Osteoblast (primary cell): ENCODE measurements around the gene PPM1A. TPM values are rescaled to one million over a fixed set of nuclear protein-coding genes. Genes with fewer than 3 reads are reported as not detected.

Experiments used
- DNase-seq: peaks from one replicate; pipeline ENCODE4 v3.0.0; 2011; ENCODE audit warnings: low spot score, mixed read lengths; ENCODE audit not compliant: insufficient read length; ENCODE audit errors: missing footprints
- H2AFZ ChIP-seq: 2 replicates; pipeline ENCODE4 v1.6.0; 2011; ENCODE audit warnings: mild to moderate bottlenecking, low read length
- H3K27ac ChIP-seq: 2 replicates; pipeline ENCODE4 v1.5.1; 2011; ENCODE audit warnings: mild to moderate bottlenecking, low read depth, low read length, moderate library complexity
- H3K27me3 ChIP-seq: 2 replicates; pipeline ENCODE4 v1.6.0; 2012; ENCODE audit warnings: mild to moderate bottlenecking, control low read depth, inconsistent platforms, low read length, moderate library complexity; ENCODE audit not compliant: insufficient read depth
- H3K36me3 ChIP-seq: 2 replicates; pipeline ENCODE4 v1.5.1; 2011; ENCODE audit warnings: mild to moderate bottlenecking, low read length, control low read depth, moderate library complexity; ENCODE audit not compliant: insufficient read depth
- H3K4me1 ChIP-seq: 2 replicates; pipeline ENCODE4 v1.5.1; 2011; ENCODE audit warnings: mild to moderate bottlenecking, low read length, control low read depth, moderate library complexity; ENCODE audit not compliant: insufficient read depth
- H3K4me2 ChIP-seq: 2 replicates; pipeline ENCODE4 v1.6.0; 2011; ENCODE audit warnings: mild to moderate bottlenecking, low read length; ENCODE audit not compliant: insufficient read depth
- H3K4me3 ChIP-seq: fragments of 200-600 bp; sonication (generic); 3 replicates; pipeline ENCODE4 v1.5.1; 2012; ENCODE audit warnings: mild to moderate bottlenecking, low read length, inconsistent platforms; ENCODE audit not compliant: insufficient read depth
- H3K79me2 ChIP-seq: 2 replicates; pipeline ENCODE4 v1.6.0; 2012; ENCODE audit warnings: mild to moderate bottlenecking, low read length, control low read depth, inconsistent platforms; ENCODE audit not compliant: insufficient read depth
- H3K9me3 ChIP-seq: 2 replicates; pipeline ENCODE4 v1.5.1; 2011; ENCODE audit warnings: low read depth, low read length, control low read depth
- H4K20me1 ChIP-seq: 2 replicates; pipeline ENCODE4 v1.6.0; 2012; ENCODE audit warnings: mild to moderate bottlenecking, low read length, control low read depth; ENCODE audit not compliant: insufficient read depth
- total RNA-seq: library from RNA; depleted of rRNA; stranded (reverse); fragments of >200 nt; gene quantifications from 2 replicates; pipeline ENCODE4 v1.2.3, GENCODE V29; 2012
- TF ChIP-seq, protein P1 (sequence below): IDR thresholded peaks from 2 replicates; pipeline ENCODE4 v1.5.1; 2011; ENCODE audit warnings: mild to moderate bottlenecking, low read depth, low read length, moderate library complexity; ENCODE audit errors: extremely low read depth

Gene PPM1A
- 36.6 and 36.8 TPM in 2 replicates for total RNA-seq

DNA sequence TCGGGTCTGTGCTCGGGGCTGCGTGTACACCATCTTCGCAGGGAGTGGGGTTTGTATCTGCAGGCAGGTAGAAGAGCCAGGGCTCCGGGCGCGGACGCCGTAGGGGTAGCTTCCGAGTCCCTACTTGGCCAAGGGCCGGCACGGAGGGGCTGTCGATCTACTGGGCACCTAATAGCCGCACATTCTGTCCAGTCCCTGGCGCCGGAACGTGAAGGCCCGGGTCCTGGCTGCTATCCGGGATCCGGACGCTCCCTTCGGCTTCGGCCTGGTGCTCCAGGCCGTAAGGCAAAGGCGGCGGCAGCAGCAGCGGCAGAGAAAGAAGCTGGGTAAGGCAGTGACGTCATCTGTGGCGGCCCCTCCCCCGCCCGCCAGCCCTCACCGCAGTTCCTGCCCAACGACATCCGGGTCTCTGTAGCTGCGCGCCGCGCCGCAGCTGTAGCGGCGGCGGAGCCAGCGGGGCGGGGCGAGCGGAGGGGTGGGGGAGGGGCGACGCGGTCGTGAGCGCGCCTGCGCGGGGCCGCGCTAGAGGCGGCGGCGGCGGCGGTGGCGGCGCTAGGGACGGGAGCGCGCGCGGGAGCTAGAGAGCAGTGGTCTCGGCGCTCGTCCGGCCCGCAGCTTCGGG is at the start of gene PPM1A:
TSS of gene PPM1A (plus strand) at position 525 of the 622 bp plus-strand sequence. CDS start 33,483 bp downstream, outside the sequence.
- TF ChIP-seq, protein P1, sequence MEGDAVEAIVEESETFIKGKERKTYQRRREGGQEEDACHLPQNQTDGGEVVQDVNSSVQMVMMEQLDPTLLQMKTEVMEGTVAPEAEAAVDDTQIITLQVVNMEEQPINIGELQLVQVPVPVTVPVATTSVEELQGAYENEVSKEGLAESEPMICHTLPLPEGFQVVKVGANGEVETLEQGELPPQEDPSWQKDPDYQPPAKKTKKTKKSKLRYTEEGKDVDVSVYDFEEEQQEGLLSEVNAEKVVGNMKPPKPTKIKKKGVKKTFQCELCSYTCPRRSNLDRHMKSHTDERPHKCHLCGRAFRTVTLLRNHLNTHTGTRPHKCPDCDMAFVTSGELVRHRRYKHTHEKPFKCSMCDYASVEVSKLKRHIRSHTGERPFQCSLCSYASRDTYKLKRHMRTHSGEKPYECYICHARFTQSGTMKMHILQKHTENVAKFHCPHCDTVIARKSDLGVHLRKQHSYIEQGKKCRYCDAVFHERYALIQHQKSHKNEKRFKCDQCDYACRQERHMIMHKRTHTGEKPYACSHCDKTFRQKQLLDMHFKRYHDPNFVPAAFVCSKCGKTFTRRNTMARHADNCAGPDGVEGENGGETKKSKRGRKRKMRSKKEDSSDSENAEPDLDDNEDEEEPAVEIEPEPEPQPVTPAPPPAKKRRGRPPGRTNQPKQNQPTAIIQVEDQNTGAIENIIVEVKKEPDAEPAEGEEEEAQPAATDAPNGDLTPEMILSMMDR: no peak
- Histone ChIP-seq H4K20me1 (peaks cover 36% of the 10 kb centered on the region), H3K79me2 (peaks cover 41% of the 10 kb centered on the region)

DNA sequence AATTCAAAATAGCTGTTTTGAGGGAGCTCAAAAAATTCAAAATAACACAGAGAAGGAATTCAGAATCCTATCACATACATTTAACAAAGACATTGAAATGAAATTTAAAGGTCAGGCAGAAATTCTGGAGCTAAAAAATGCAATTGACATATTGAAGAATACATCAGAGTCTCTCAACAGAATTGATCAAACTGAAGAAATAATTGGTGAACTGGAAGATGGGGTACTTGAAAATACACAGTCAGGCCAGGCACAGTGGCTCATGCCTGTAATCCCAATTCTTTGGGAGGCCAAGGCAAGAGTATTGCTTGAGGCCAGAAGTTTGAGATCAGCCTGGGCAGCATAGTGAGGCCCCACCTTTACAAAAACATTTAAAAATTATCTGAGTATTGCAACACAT is 49.7 kb upstream of the PPM1A start:
- Histone ChIP-seq H2AFZ (no peak overlapping the region), H4K20me1 (no peaks in the 10 kb centered on the region), H3K36me3 (no peaks in the 10 kb centered on the region), H3K27me3 (no peaks in the 10 kb centered on the region), H3K27ac (no peak overlapping the region), H3K79me2 (no peaks in the 10 kb centered on the region), H3K9me3 (no peaks in the 10 kb centered on the region), H3K4me1 (no peaks in the 10 kb centered on the region), H3K4me3 (no peak overlapping the region), H3K4me2 (no peak overlapping the region)
- no peak for DNase-seq
- TF ChIP-seq, protein P1: no peak

More for the DNA sequence above, at the start of gene PPM1A:
- peaks cover 17% of the 10 kb centered on the region for H3K4me1 ChIP-seq
- peak within 1 kb of the TSS; percentile 97 for H2AFZ ChIP-seq
- H3K27ac ChIP-seq: peak within 1 kb of the TSS; percentile 96
- H3K4me3 ChIP-seq: peak within 1 kb of the TSS; percentile 80
- peak within 1 kb of the TSS; percentile 95 for H3K4me2 ChIP-seq
- H3K27me3 ChIP-seq: peaks cover 2% of the 10 kb centered on the region
- peak; percentile 99 for DNase-seq
- H3K9me3 ChIP-seq: no peaks in the 10 kb centered on the region
- H3K36me3 ChIP-seq: no peaks in the 10 kb centered on the region

DNA sequence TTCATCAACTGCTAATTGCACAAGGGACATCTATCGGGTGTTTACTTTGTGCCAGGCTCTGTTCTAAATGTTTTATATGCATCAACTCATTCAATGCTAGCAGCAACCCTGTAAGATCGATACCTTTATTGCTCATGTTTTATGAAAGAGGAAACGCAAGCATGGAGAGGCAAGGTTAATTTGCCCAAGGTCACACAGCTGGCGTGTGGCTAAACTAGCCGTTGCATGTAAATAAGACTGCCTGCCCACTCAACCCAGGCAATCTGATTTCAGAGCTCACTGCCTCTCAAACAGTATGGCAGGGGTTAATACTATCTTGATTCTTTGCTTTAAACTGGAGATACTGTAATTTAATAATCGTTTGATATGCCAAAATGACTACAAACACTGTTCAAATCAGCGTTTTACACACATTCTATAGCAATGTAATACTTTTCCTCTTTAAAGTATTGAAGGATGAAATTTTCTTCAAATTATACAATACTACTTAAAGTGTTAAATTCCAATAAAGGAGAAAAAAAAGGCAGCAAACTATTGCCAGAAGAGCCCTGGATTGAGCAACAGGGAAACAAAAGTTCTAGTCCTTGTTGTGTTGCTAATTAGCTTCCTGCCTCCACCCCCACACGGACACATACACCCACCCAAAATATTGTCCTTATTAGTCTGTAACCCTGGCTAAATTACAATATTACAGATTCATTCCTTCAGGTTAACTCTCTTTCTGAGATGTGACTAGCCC is 44.7 kb upstream of the PPM1A start:
- Histone ChIP-seq H3K9me3 (no peaks in the 10 kb centered on the region), H4K20me1 (no peaks in the 10 kb centered on the region), H2AFZ (peak overlapping the region; percentile 8), H3K4me3 (no peak overlapping the region), H3K36me3 (no peaks in the 10 kb centered on the region), H3K79me2 (no peaks in the 10 kb centered on the region), H3K4me2 (no peak overlapping the region), H3K4me1 (no peaks in the 10 kb centered on the region), H3K27ac (no peak overlapping the region), H3K27me3 (no peaks in the 10 kb centered on the region)
- TF ChIP-seq, protein P1: no peak
- no peak for DNase-seq
